GM21825 (cell line): ENCODE results near the gene DPY30.
A peak's percentile ranks its signal among the peaks of the same experiment; 100 is the strongest.
"Not testable (repeated sequence)": the region's sequence is repeated elsewhere in the genome, so short reads cannot be mapped to it uniquely, and the experiment has no call there.

Source experiments
- ATAC-seq: cut with Tn5 transposase; IDR thresholded peaks from one replicate; pipeline ENCODE4 v1.9.1; 2021; ENCODE audit warnings: mild to moderate bottlenecking, moderate library complexity; ENCODE audit not compliant: unreplicated experiment

DPY30 gene

DNA sequence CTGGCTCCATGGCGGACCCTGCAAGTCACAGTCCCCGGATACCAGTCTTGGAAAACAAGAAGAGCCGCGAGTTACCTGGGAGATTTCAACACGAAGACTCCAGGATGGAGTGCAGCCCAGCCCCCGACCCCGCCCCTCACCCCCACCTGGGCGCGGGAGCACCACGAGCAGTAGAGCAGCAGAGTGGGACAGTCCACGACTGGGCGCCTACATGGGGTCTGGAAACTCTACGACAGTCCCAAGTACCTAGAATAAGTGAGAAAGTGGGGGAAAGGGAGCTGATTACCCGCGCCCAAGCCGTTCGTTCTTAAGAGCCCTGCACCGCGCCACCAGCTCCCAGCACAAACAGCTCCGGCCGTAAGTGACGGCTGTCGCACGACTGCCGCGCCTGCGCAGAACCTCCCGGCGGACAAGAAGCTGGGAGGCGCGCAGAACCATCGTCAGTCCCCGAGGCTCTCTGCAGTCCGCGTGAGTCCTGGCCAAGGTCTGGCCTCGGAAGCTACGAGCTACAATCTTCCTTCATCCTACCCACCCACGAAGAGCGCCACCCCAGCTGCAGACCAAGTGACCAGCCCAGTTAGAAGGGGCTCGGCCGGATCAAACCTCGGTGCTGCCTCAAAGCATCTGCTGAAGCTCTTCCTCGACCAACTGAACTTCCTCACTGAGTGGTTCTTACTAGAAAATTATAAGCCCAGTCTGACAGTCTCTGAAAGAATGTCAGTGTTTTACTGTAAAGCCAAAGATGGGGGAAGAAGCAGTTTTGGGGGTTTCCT lies at the start of gene DPY30:
Gene DPY30, minus strand, starts transcription at position 359 of the 773 bp plus-strand sequence. Its CDS starts 349 bp downstream, at position 10.
- peak; percentile 91 for ATAC-seq

- ATAC-seq, result no peak
Observed at GRCh38 chr2:32074134-32074506, 34.5 kb upstream of the DPY30 start.

DNA sequence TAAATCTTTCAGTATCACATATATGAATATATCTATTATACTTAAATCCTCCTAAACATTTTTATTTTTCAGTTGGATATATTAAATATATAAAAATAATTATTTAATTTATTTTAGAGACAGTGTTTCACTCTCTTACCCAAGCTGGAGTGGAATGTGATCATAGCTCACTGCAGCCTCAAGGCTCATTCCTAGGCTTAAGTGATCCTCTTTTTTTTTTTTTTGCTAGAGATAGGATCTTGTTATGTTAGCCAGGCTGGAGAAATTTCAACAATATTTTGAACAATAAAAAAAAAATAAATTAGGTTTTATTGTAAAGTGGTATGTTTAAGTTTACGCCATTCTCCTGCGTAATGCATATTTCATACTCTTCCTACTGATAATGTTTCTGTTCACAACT lies 27.9 kb upstream of the DPY30 start:
- ATAC-seq, result no peak

DNA sequence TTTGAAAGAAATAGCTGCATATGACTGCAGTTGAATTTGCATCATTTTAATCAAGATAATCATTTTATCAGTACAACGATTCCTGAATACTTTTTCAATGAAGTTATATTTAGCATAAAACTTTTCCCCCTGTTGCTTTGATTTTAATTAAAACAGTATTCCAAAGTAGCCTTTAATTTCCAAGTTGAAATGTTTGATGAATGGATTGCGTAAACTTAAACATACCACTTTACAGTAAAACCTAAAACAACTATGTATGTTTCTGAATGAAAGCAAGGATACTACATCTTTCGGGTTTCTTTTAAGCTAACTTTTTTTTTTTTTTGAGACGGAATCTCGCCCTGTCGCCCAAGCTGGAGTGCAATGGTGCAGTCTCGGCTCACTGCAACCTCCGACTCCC lies 25.1 kb upstream of the DPY30 start:
- ATAC-seq, result no peak

GRCh38 chr2:32064021-32064601 lies 24.5 kb upstream of the DPY30 start:
- no peak for ATAC-seq

DNA sequence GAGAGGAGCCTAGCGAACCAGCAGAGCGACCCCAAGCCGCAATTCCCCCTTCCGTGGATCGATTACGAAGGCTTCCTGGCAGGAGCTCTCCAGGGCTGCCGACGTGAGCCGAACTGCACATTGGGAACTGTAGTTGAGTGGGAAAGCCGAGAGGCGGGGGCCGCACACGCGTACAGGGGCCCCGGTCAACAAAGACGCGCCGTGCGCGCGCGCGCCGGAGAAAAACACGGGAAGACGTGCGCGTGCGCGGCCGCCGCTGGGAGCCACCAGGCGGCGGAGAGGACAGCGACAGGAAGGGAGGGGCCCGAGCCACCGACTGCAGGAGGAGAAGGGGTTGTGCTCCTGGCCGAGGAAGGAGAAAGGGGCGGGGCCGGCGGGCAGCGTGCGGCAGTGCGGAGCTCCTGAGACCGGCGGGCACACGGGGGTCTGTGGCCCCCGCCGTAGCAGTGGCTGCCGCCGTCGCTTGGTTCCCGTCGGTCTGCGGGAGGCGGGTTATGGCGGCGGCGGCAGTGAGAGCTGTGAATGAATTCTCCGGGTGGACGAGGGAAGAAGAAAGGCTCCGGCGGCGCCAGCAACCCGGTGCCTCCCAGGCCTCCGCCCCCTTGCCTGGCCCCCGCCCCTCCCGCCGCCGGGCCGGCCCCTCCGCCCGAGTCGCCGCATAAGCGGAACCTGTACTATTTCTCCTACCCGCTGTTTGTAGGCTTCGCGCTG lies 23.9 kb upstream of the DPY30 start, which contains the start of gene SPAST:
Gene SPAST, plus strand, starts transcription at position 247 of the 711 bp plus-strand sequence. Its CDS starts 276 bp downstream, at position 523.
- ATAC-seq, result peak; percentile 96

- ATAC-seq, result no peak
Observed at GRCh38 chr2:32061973-32062861, 22.6 kb upstream of the DPY30 start.

GRCh38 chr2:32061430-32061829 lies 21.8 kb upstream of the DPY30 start:
- no peak for ATAC-seq

GRCh38 chr2:32060266-32060665 lies 20.7 kb upstream of the DPY30 start:
- ATAC-seq, result no peak

- no peak for ATAC-seq
Observed at GRCh38 chr2:32058130-32058529, 18.5 kb upstream of the DPY30 start.

DNA sequence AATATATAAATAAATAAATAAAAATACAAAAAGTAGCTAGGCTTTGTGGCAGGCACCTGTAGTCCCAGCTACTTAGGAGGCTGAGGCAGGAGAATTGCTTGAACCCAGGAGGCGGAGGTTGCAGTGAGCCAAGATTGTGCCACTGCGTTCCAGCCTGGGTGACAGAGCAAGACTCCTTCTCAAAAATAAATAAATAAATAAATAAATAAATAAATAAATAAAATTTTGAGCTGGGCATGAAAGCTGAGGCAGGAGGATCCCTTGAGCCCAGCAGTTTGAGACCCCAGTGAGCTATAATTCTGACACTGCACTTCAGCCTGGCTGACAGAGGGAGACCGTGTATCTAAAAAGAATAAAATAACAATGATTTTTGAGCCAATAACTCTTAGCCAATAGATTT lies 15.0 kb upstream of the DPY30 start:
- not testable (repeated sequence) for ATAC-seq

DNA sequence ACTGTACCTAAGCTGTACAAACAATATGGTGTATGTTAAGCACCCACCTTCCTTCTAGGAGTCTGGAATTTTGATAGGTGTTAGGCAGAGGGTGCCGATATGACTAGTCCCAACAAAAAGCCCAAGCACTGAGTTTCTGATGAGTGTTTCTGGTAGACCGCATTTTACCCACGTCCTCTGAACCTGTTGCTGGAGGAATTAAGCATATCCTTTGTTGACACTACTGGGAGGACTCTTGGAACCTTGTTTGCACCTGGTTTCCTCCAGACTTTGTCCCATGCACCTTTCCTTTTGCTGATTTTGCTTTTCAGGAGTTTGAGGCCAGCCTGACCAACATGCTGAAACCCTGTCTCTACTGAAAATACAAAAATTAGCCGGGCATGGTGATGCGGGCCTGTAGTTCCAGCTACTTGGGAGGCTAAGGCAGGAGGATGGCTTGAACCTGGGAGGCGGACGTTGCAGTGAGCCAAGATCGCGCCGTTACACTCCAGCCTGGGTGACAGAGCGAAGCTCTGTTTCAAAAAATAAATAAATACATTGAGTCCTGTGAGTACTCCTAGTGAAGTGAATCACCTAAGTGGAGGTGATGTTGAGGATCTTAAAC lies 12.3 kb upstream of the DPY30 start:
- ATAC-seq, result no peak

DNA sequence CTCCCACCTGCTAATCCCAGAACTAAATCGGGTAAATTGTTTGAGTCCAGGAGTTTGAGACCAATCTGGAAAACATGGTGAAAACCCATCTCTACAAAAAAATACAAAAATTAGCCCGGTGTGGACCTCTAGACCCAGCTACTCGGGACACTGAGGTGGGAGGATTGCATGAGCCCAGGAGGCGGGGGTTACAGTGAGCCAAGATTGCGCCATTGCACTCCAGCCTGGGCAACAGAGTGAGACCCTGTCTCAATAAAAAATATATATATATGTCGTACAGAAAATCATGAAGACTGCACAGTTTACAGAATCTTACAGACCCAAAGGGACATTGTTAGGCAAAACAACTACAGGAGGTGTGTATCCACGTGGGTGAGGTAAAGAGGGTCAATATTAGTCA lies 4.0 kb upstream of the DPY30 start:
- ATAC-seq, result no peak

DNA sequence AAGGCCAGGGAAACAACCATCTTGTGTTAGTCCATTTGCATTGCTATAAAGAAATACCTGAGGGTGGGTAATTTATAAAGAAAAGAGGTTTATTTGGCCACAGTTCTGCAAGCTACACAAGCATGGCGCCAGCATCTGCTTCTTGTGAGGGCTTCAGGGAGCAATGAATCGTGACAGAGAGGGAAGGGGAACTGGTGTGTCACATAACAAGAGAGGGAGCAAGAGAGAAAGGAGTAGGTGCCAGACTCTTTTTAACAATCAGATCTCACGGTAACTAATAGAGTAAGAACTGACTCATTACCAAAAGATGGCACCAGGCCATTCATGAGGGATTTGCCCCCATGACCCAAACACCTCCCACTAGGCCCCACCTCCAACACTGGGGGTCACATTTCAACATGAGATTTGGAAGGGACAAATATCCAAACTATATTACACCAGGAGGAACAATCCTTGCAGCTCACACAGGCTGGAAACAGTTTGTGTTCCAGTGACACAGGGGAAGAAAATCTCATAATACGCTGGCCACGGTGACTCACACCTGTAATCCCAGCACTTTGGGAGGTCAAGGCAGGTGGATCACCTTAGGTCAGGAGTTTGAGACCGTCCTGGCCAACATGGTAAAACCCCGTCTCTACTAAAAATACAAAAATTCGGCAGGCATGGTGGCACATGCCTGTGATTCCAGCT lies 5.3 kb downstream of the DPY30 start:
- ATAC-seq, result not testable (repeated sequence)

GRCh38 chr2:32018789-32019482 lies 20.7 kb downstream of the DPY30 start:
- ATAC-seq, result not testable (repeated sequence)

DNA sequence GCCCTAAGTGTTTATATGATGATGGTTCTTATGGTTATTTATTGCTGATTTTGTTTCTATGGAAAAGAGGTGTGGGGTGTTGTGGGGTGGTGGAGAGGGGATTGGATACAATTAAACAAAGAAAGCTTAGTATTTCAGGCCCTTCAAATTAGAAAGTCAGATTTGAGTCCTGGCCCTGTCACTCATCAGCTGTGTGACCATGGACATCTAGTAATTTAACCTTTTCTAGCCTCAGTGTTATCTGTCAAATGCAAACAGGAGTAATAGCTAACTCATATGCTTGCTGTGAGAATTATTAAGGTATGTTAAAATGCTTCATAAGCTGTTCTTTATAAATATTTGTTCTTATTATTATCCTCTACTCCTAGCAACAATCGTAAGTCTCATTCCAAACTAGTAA lies 26.7 kb downstream of the DPY30 start:
- ATAC-seq, result no peak

GRCh38 chr2:32011485-32011960 lies 28.1 kb downstream of the DPY30 start:
- ATAC-seq, result no peak

- ATAC-seq, result peak; percentile 57
Observed at GRCh38 chr2:32010670-32011484, 28.7 kb downstream of the DPY30 start, which contains the start of gene MEMO1. Gene MEMO1, minus strand, starts transcription at chr2:32011008. Its CDS starts 761 bp downstream, at chr2:32010247.
